NCI-H2171 (cell line): ENCODE measurements around the gene EPB41L4B.

Experiments used
- DNase-seq: peaks from one replicate; lab custom pipeline; 2025; lab: John Stamatoyannopoulos, UW

The EPB41L4B gene

DNA sequence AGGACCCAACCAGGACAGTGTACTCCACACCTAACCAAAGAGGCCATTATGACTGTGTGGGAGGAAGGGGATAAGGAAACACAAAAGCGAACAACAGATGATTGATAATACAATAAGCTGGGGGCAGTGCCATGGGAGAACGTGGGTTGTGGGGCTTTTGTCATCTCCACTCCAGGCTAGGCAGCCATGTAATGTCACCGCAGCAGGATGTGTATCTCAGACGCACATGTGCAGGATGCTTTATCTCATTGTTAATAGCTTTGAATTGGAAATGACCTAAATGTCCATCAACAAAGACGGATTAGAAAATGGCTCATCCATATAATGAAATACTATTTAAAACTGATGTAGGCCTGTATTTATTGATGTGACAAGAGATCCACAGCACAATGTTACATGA is 51.0 kb downstream of the EPB41L4B start:
- no peak for DNase-seq

DNA sequence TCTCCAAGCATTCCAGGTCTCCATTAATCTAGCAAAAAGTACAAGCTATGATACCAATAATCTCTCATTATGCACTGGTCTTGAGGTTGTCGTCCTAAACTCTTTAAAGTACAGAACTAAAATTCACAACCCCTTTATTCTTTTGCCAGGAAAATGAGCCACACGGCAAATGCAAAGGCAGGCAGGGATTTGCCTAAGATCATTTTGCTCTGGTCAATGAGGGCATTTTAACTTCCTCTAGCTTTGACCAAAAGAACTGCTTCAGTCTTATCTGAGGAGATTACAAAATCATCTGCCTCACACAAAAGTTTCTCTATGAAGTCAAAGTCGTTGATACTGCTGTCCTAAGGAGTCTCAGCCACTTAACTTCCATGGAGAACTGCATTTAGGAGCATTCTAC is 51.8 kb downstream of the EPB41L4B start:
- DNase-seq, result no peak

DNA sequence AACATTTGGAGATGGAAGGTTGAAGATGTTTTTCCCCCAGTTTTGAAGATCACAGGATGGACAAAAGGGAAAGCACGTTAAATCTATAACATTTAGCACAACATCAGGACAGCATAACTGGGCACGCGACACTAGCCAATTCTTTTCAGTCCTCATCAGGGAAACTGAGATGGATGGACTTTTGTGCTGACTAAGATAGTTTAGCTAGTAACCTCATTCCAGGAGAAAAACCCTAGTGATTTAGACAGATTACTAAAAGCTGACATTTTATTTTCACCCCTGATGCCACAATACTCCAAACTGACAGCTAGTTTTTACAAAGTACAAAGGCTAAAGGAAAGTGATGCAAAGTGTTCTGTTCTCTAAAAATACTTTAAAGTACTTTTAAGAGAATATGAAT is 53.3 kb downstream of the EPB41L4B start:
- DNase-seq, result no peak

- peak; percentile 30 for DNase-seq
Measured at GRCh38 chr9:109264877-109265587, 55.8 kb downstream of the EPB41L4B start.

DNA sequence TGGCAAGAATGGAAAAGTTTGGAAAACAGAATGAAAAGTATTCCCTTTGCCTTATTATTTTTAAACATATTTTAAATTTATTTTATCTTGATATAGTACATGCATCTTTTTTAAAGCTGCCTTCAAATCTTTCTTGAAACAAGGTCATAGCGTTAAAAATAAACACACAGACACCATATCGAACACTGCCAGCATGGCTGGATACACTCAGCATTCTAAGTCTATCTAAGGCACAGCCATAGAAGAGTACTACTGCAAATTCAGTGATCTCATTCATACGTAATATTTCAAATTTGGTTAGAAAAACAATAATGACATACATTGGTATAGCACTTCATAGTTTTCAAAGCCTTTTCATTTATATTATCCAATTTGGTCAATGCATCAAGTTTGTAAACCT is 57.5 kb downstream of the EPB41L4B start:
- no peak for DNase-seq

DNA sequence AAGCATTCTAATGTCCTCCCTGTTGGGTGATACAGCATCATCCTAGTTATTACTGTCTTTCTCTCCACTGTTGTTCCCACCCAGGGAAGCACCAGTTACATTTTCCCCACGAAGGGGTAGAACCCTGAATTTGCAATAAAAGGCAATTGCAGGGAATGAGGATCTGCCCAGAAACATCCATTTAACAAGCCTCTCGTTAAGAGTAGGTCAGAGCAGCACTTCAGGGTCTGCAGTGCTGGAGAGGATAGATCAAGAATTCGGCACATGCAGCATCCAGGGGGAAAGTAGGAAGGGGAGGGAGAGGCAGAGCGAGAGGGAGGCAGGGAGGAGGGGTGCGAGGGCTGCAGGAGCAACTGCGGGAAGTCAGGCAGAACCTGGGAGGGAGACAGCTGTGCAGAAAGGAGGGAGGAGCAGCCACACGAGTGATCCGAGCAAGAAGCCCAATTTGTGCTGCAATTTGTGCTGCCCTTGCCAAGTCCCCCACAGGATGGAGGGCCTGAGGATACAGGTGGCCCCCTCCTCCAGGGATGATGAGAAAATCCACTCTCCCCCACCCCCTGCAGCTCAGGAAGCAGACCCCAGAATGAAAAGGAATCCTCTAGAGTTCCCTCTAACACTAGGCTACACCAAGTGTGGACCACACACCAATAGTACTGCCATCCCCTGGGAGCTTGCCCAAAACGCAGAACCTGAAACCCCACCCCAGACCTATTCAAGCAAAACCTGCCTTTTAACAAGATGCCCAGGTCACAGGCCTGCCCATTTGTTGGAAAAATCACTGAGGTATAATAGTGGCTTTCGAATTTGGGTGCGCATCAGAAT is 62.2 kb downstream of the EPB41L4B start:
- DNase-seq, result peak; percentile 70

- DNase-seq, result no peak
Measured at GRCh38 chr9:109256336-109256735, 64.5 kb downstream of the EPB41L4B start.

DNA sequence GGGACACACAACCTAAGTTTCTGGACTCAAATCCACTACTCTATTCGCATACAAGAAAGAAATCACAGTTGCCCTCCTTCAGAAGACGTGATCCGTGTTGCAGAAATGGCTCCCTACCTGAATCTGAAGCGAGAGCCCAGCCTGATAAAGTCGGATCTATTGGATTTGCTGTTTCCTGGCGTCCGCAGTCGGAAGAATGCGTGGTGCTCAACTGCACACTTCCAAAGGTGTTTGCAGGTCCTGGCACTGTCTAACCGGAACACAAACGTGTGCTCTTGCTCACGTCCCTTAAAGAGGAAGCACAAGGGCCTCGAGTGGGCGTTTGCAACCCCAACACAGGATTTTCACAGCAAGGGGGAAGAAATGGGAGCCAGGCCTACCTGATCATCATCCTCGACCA is 65.5 kb downstream of the EPB41L4B start:
- no peak for DNase-seq

- no peak for DNase-seq
Measured at GRCh38 chr9:109254317-109254716, 66.5 kb downstream of the EPB41L4B start.

DNA sequence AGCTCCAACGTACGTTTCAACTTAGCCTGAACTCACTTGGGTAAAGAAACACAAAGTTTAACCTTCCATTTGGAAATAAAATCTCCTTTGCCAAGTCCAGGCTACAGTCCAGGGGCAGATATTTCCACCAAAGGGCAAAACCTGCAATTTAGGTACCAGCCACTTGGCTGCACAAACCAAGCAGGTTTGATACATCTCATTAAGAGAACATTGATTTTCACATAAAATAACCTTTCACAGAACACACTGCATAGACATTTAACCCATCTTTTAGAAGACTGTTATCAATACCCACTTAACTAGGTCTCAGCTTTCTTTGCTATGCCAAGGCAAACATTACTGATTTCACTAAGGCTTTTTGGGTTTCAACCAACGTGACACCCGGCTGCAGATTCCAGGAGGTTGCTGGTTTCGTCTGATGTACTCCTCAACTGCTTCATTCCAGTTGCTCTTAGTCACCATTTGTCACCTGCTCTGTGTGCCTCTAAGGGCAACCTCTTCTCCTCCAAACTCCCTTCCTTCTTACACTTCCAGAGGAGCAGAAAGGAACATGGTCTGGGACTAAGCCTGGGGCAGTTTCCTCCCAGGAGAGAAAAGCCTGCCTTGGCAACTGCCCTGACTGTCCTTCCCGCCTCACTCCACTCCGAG is 67.1 kb downstream of the EPB41L4B start:
- DNase-seq, result no peak

DNA sequence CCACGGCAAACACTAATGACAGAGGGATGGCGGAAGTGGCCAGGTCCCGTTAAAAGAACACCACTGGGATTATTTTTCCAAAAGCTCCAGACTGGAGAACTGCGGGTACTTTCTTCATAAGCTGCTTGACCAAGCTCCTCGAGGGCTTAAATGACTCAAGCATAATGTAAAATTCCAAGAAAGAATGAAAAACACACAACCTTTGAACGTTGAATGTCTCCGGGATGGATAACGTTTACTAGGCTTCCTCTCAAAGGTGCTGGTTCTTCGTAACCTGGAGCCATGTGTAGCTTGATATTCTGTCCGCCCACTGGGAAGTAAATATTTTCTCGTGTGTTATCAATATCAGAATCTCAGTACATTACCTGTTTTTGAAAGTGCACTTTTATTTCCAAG is 67.6 kb downstream of the EPB41L4B start:
- DNase-seq, result no peak

GRCh38 chr9:109252291-109252690 is 68.6 kb downstream of the EPB41L4B start:
- DNase-seq, result no peak

DNA sequence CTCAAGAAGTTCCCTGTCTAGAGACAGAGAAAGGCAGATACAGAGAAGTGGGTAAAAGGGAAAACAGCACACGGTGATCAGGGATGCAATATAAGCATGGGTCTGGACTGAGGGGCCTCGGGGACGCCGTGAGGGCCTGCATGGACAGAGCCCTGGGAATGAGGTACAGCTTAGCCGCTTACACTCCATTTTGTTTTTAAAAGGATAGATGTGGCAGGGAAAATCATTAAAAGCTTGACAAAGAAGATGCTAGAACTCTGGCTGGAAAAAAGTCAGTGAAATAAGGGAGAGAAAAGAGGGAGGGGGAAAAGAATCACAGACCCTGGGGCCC is 69.1 kb downstream of the EPB41L4B start:
- no peak for DNase-seq

- peak; percentile 21 for DNase-seq
Measured at GRCh38 chr9:109251080-109251775, 69.6 kb downstream of the EPB41L4B start.

DNA sequence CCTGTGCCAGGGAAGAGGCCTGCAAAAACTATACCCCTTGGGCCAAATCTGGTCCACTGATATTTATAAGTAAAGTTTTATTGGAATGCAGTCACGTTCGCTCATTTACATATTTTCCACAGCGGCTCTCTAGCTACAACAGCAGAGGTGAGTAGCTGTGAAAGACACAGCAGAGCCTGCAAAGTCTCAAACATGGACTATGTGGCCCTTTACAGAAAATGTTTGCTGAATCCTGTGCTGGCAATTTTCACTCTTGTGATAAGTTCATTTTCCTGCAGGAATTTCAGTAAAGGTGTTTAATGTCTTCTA is 70.1 kb downstream of the EPB41L4B start:
- no peak for DNase-seq

DNA sequence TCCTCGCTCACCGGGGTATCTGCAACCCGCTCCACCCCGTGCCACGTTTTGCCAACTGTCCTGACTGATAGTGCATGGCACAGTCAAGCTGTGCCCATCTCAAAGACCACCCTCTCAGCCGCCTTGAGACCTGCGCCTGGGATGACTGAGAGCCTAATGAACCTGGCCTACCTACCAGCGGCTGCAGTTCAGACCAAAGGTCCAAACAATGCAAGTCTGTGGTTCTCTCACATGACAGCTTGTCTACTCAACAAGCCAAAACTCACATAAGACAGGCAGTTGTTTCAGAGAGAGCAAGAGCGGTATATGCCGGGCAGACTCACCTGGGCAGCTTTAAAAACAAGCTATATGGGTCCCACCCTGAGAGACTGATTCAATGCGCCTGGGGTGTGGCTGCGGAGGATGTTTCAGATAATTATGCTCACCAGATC is 70.5 kb downstream of the EPB41L4B start:
- DNase-seq, result no peak

DNA sequence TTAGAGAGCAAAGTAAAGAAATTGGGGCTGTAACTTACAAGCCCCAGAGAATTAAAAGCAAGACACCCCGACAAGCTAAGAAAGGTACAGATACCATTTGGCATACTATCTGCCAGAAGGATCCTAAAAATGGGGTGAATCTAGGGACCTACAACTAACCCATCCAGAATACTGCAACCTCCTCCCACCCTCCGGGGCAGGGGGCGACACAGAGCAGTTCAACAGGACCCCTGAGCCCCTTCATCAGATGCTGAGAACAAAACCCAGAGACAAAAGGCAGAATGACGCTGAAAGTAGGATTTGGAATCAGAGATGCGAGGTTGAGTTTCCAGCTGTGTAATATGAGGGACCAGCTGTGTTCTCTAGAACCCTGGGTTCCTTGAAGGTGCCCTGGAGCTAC is 71.2 kb downstream of the EPB41L4B start:
- no peak for DNase-seq

DNA sequence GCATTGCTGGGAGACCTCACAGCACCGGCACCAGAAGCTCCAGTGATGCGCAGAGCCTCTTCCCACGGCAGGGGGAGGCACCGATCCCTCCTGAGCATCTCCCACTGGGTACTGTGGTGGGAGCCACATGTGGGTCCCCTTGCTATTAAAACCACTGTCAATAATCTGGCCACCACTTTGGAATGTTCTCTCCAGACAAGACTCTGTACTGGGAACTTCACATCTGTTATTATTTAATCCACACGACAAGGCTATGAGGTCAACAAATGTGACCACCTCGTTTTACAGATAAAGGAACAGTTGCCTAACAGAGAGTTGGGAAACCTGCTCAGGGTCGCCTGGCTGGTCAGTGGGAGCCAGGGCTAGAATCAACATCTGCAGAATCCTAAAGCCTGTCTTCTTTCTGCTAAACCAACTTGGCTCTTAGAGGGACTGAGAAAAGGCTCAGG is 72.7 kb downstream of the EPB41L4B start:
- DNase-seq, result no peak

DNA sequence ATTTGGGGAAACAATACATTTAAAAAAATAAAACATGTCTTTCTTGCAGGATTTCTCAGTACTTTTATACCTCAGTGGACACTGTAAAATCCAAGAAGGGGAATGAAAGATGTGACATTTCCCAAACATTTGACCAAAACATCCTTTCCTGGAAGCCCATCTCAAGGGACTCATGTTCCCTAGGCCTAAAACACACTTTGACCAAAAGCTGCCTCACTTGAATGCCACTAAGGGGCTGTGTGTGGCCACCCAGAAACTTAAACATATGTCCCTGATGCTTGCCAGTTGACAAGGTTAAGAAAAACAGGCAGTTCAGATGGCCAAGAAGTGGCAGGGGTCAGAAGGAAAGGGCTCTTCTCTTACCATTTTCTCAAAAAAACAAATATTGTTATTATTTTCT is 73.6 kb downstream of the EPB41L4B start:
- no peak for DNase-seq

GRCh38 chr9:109246533-109246932 is 74.3 kb downstream of the EPB41L4B start:
- DNase-seq, result no peak

GRCh38 chr9:109245310-109245897 is 75.5 kb downstream of the EPB41L4B start:
- DNase-seq, result no peak
